Lower leg skin (tissue), 3 donors: ENCODE data around the gene ANXA6.
"Not testable (repeated sequence)": the region's sequence is repeated elsewhere in the genome, so short reads cannot be mapped to it uniquely, and the experiment has no call there.

ENCODE experiments used
- CTCF ChIP-seq, 3 donors: fragments of 450-650 bp; IDR thresholded peaks; one replicate each; pipeline ENCODE4 v1.5.1; 2016; ENCODE audit warnings: antibody characterized with exemption in 3 of 3, mild to moderate bottlenecking in 3 of 3, moderate library complexity in 2 of 3
- POLR2A ChIP-seq, 2 donors: fragments of 450-650 bp; IDR thresholded peaks; one replicate each; pipeline ENCODE4 v1.6.1; 2016 to 2017; ENCODE audit warnings: antibody characterized with exemption in 2 of 2, mild to moderate bottlenecking in 1 of 2, moderate library complexity in 1 of 2

GRCh38 chr5:151176268-151176667, 18.7 kb upstream of the ANXA6 start:
- not testable (repeated sequence) for TF ChIP-seq POLR2A, CTCF (IDR thresholded peaks at IDR 0.05)
